Measurements from ENCODE around the gene FAM170B.

Gene FAM170B

DNA sequence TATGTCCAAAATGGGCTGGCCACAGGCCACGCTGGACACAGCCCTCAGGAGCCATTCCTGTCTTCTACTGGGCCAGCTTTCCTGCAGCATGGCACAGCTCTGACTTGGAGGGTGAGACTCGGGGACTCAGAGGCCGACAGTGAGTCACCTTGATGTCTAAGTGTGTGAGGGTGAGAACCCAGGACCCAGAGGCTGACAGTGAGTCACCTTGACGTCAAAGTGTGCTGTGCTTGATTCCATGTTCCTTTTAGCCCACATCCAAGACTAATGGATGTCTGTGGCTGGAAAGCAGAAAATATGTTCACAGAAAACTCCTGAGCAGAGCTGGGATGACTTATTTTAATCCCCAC lies 6.0 kb upstream of the FAM170B start:
- TF ChIP-seq ZFX (IDR thresholded peaks at IDR 0.05) (no peak), CTCF (conservative IDR thresholded peaks at IDR 0.05) (no peak)
- no peak overlapping the region for H3K27ac ChIP-seq

- no peak for TF ChIP-seq ZFX (IDR thresholded peaks at IDR 0.05)
- no peak for TF ChIP-seq CTCF (conservative IDR thresholded peaks at IDR 0.05)
- H3K27ac ChIP-seq: no peak overlapping the region
These were observed 5.4 kb upstream of the FAM170B start for GRCh38 chr10:49139028-49139845.

- TF ChIP-seq ZFX (IDR thresholded peaks at IDR 0.05): no peak
- TF ChIP-seq CTCF (conservative IDR thresholded peaks at IDR 0.05): no peak
- H3K27ac ChIP-seq: no peak overlapping the region
These were observed 4.6 kb upstream of the FAM170B start for GRCh38 chr10:49138361-49138891.

GRCh38 chr10:49136525-49136924 lies 2.7 kb upstream of the FAM170B start:
- TF ChIP-seq ZFX (IDR thresholded peaks at IDR 0.05): no peak
- TF ChIP-seq CTCF (conservative IDR thresholded peaks at IDR 0.05): no peak
- no peak overlapping the region for H3K27ac ChIP-seq

DNA sequence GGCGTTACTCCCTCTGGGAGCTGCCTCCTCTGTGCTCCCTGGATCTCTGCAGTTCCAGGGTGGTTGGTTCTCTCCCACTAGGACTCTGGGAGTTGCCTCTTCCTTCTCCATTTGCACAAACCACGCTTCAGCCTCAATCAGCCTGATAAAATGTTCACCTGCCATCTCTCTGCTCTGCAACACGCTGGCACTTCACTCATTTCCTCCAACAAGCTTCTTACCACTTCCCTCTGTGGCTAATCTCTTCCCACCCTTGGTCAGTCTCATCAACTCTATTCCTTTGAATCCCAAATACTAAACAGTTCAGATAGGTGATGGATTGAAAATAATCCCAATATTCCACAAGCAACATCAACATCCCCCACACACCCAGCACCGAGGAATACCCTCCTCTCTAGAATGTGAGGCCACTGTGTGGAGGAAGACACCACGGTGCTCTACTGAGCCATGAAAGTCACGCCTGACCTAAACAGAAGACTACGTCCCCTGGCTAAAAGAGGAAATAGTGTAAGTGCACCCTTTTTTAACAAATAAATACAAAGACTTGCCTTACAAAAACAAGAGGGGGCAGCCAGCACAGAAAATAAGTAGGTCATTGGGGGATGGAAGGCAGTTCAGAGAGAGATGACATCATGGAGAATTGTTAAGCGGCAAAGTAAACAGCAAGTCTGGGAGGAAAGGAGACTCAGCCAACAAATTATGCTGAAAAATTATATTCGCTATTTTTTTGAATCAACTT lies 1.9 kb upstream of the FAM170B start:
- TF ChIP-seq ZFX (IDR thresholded peaks at IDR 0.05) (no peak), CTCF (conservative IDR thresholded peaks at IDR 0.05) (no peak)
- no peak overlapping the region for H3K27ac ChIP-seq

DNA sequence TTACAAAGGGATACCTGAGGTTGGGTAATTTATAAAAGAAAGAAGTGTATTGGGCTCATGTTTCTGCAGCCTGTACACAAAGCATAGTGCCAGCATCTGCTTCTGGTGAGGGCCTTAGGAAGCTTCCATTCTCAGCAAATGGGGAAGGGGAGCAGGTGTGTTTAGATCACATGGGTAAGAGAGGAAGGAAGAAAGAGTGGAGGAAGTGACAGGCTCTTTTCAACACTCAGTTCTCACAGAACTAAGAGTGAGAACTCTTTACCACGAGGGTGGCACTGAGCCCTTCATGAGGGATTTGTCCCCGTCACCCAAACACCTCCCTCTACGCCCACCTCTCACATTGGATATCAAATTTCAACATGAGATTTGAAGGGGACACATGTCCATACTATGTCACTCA lies 506 bp upstream of the FAM170B start:
- no peak for TF ChIP-seq CTCF (conservative IDR thresholded peaks at IDR 0.05)
- no peak for TF ChIP-seq ZFX (IDR thresholded peaks at IDR 0.05)
- H3K27ac ChIP-seq: no peak overlapping the region

- H3K27ac ChIP-seq: no peak overlapping the region
- TF ChIP-seq CTCF (conservative IDR thresholded peaks at IDR 0.05) (no peak), ZFX (IDR thresholded peaks at IDR 0.05) (no peak)
These were observed 1.5 kb downstream of the FAM170B start for GRCh38 chr10:49132362-49132737.

All from C4-2B (cell line).